GM19025 (cell line): ENCODE measurements around the gene SLC46A2.

ENCODE experiments used
- ATAC-seq: cut with Tn5 transposase; IDR thresholded peaks from one replicate; pipeline ENCODE4 v1.9.1; 2021; ENCODE audit warnings: mild to moderate bottlenecking, low read depth, moderate library complexity; ENCODE audit not compliant: unreplicated experiment

Gene SLC46A2

GRCh38 chr9:112838342-112838741 lies 52.3 kb downstream of the SLC46A2 start:
- ATAC-seq: no peak

- ATAC-seq: no peak
Observed at GRCh38 chr9:112836394-112836793, 54.3 kb downstream of the SLC46A2 start.

GRCh38 chr9:112833081-112833480 lies 57.6 kb downstream of the SLC46A2 start:
- no peak for ATAC-seq

- no peak for ATAC-seq
Observed at GRCh38 chr9:112831969-112832368, 58.7 kb downstream of the SLC46A2 start.

GRCh38 chr9:112831281-112831851 lies 59.3 kb downstream of the SLC46A2 start:
- ATAC-seq: no peak
